Fibroblast of pulmonary artery (primary cell): ENCODE measurements around the gene FCRLB.
A peak's percentile ranks its signal among the peaks of the same experiment; 100 is the strongest.
"Not testable (repeated sequence)": the region's sequence is repeated elsewhere in the genome, so short reads cannot be mapped to it uniquely, and the experiment has no call there.

ENCODE experiments used
- DNase-seq: peaks from one replicate; pipeline ENCODE4 v3.0.0-alpha.2; 2010; ENCODE audit warnings: low read depth
- H3K4me3 ChIP-seq: replicated peaks from 2 replicates; pipeline ENCODE4 v1.5.1; 2011; ENCODE audit warnings: low read depth, mild to moderate bottlenecking, control low read depth, low read length, moderate library complexity
- CTCF ChIP-seq: IDR thresholded peaks from 2 replicates; pipeline ENCODE4 v1.5.1; 2011; ENCODE audit warnings: mild to moderate bottlenecking, control low read depth, low read length, inconsistent platforms; ENCODE audit errors: missing control alignments

The FCRLB gene

GRCh38 chr1:161720956-161721737 lies at the start of gene FCRLB:
Gene FCRLB, plus strand, starts transcription at chr1:161721544. Its CDS starts 1,129 bp downstream, at chr1:161722673.
- H3K4me3 ChIP-seq, result no peak within 1 kb of the TSS
- no peak for DNase-seq
- TF ChIP-seq CTCF, result no peak

GRCh38 chr1:161673437-161673836 lies 47.9 kb upstream of the FCRLB start:
- H3K4me3 ChIP-seq, DNase-seq: not testable (repeated sequence)

- DNase-seq, H3K4me3 ChIP-seq: not testable (repeated sequence)
These were observed 46.9 kb upstream of the FCRLB start for GRCh38 chr1:161674447-161674846.

GRCh38 chr1:161674908-161675307 lies 46.4 kb upstream of the FCRLB start:
- not testable (repeated sequence) for DNase-seq, H3K4me3 ChIP-seq

- no peak overlapping the region for H3K4me3 ChIP-seq
- no peak for TF ChIP-seq CTCF
- DNase-seq, result no peak
These were observed 44.9 kb upstream of the FCRLB start for GRCh38 chr1:161676441-161676840.

- no peak overlapping the region for H3K4me3 ChIP-seq
- DNase-seq, result no peak
- TF ChIP-seq CTCF, result no peak
These were observed 44.2 kb upstream of the FCRLB start for GRCh38 chr1:161676958-161677689.

- no peak overlapping the region for H3K4me3 ChIP-seq
- no peak for TF ChIP-seq CTCF
- DNase-seq, result no peak
These were observed 42.8 kb upstream of the FCRLB start for GRCh38 chr1:161678500-161678899.

- TF ChIP-seq CTCF, result no peak
- DNase-seq, result peak; percentile 3
These were observed 39.5 kb upstream of the FCRLB start for GRCh38 chr1:161681879-161682278.

More at GRCh38 chr1:161681879-161682278, 39.5 kb upstream of the FCRLB start:
- H3K4me3 ChIP-seq, result no peak overlapping the region
